ENCODE results near the gene TCP10L. TPM values are rescaled to one million over a fixed set of nuclear protein-coding genes. Genes with fewer than 3 reads are reported as not detected.

The TCP10L gene
- total and polyA plus RNA-seq, 2 of the 13 experiments (the other 11 are each of a cell fraction or from before 2014, with no cell fraction given) = 0.90 to 2.4 TPM

DNA sequence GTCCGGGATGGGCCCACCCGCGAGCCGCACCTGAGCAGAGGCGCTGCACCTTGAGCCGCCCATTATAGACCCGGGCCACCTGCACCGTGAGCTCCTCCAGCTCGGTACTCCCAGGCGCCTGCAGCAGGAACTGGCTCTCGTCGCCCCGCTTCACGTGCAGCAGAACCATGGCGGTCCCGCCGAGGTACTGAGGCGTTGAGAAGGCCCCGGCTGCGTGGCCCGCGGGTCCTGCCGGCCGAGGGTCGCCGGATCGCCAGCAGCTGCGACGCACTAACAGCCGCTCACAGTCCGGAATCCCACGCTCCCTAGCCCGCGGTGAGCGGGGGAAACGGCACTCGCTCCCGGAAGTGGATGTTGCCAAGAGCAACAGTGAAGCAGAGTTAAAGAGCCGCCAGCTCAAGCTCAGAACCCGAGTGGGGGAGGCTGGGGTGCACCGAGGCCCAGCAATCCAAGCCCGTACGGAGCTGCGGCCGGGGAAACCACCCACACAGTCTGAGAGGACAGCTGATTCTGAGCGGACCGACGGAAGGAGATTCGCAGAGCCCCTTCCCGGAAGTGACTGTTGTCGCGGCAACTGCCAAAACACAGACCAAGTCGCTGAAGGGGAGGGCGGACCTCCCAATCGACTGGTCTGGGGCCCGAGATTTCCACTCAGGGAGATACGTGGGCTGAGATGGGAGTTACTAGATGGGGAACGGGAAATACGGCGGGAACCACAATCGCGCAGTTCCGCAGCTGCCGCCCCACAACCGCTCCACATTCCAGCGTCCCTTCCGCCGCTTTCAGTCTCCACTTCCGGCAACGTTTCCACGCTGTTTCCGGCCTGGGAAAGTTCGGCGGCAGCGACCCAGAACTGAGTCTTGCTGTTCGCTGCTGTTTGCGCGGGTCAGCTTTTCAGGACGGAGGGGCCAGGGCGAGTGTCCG is 27.0 kb upstream of the TCP10L start, which contains the start of gene CFAP298 (continued):
- TF ChIP-seq, protein P1, sequence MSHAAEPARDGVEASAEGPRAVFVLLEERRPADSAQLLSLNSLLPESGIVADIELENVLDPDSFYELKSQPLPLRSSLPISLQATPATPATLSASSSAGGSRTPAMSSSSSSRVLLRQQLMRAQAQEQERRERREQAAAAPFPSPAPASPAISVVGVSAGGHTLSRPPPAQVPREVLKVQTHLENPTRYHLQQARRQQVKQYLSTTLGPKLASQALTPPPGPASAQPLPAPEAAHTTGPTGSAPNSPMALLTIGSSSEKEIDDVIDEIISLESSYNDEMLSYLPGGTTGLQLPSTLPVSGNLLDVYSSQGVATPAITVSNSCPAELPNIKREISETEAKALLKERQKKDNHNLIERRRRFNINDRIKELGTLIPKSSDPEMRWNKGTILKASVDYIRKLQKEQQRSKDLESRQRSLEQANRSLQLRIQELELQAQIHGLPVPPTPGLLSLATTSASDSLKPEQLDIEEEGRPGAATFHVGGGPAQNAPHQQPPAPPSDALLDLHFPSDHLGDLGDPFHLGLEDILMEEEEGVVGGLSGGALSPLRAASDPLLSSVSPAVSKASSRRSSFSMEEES (CRISPR knock-in tag; IDR thresholded peaks at IDR 0.05) = no peak
- TF ChIP-seq CBX1 (IDR thresholded peaks at IDR 0.05; ENCODE audit: low read depth) (no peak), GFI1 (CRISPR knock-in tag; IDR thresholded peaks at IDR 0.05; ENCODE audit: borderline replicate concordance) (peak; percentile 68; the same call in 1 of the 2 replicates), GATA4 (IDR thresholded peaks at IDR 0.05; ENCODE audit: borderline replicate concordance, low read depth) (no peak; the same call in 1 of the 2 replicates), SMC3 (IDR thresholded peaks at IDR 0.05; ENCODE audit: low read length) (no peak), ZNF207 (IDR thresholded peaks at IDR 0.05; ENCODE audit: borderline replicate concordance) (no peak), MEIS2 (CRISPR knock-in tag; IDR thresholded peaks at IDR 0.05) (peak; percentile 61), HDAC2 (CRISPR knock-in tag; IDR thresholded peaks at IDR 0.05) (peak; percentile 65; the same call in 1 of the 2 replicates), SETDB1 (CRISPR knock-in tag; IDR thresholded peaks at IDR 0.05; ENCODE audit: borderline replicate concordance) (no peak), ZFP1 (CRISPR knock-in tag; IDR thresholded peaks at IDR 0.05) (no peak), POLR2AphosphoS2 (IDR thresholded peaks at IDR 0.05; ENCODE audit: low read depth, low read length) (no peak), ARNTL (CRISPR knock-in tag; IDR thresholded peaks at IDR 0.05) (no peak), FOXO4 (CRISPR knock-in tag; conservative IDR thresholded peaks at IDR 0.05) (no peak), MAZ (IDR thresholded peaks at IDR 0.05; ENCODE audit: borderline replicate concordance, low read depth, low read length) (0 out of 2 replicates have a peak, but pooled peaks have one; percentile 14), MAZ (CRISPR knock-in tag; IDR thresholded peaks at IDR 0.05; ENCODE audit: low read depth) (peak; percentile 58; the same call in 1 of the 2 replicates), PHF20 (CRISPR knock-in tag; IDR thresholded peaks at IDR 0.05) (peak; percentile 95), ZNF296 (CRISPR knock-in tag; conservative IDR thresholded peaks at IDR 0.05) (0 out of 2 replicates have a peak, but pooled peaks have one; percentile 56), CENPX (CRISPR knock-in tag; IDR thresholded peaks at IDR 0.05) (no peak), JUNB (CRISPR knock-in tag; IDR thresholded peaks at IDR 0.05; ENCODE audit: borderline replicate concordance) (no peak; the same call in none of the 2 replicates), ZNF781 (CRISPR knock-in tag; IDR thresholded peaks at IDR 0.05; ENCODE audit: borderline replicate concordance, not compliant biosample characterization) (no peak)
- TF ChIP-seq, protein P2, sequence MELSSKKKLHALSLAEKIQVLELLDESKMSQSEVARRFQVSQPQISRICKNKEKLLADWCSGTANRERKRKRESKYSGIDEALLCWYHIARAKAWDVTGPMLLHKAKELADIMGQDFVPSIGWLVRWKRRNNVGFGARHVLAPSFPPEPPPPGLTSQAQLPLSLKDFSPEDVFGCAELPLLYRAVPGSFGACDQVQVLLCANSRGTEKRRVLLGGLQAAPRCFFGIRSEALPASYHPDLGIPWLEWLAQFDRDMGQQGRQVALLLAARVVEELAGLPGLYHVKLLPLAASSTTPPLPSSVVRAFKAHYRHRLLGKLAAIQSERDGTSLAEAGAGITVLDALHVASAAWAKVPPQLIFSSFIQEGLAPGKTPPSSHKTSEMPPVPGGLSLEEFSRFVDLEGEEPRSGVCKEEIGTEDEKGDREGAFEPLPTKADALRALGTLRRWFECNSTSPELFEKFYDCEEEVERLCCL (CRISPR knock-in tag; IDR thresholded peaks at IDR 0.05; ENCODE audit: borderline replicate concordance) = no peak
- TF ChIP-seq, protein P3, sequence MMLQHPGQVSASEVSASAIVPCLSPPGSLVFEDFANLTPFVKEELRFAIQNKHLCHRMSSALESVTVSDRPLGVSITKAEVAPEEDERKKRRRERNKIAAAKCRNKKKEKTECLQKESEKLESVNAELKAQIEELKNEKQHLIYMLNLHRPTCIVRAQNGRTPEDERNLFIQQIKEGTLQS (CRISPR knock-in tag; IDR thresholded peaks at IDR 0.05) = no peak

Measured in HepG2 (cell line).